IMR-90 (cell line): ENCODE measurements around the gene IFRD2. TPM values are rescaled to one million over a fixed set of nuclear protein-coding genes. Genes with fewer than 3 reads are reported as not detected.

Source experiments
- ATAC-seq: fragments of 200-7000 bp; cut with Tn5 transposase; 2 replicates; pipeline ENCODE4 v1.9.1; 2020; ENCODE audit warnings: low read depth, mild to moderate bottlenecking, moderate library complexity
- BruUV-seq: library from RNA; stranded (reverse); fragments of 400-500 nt; replicated peaks from 2 replicates; lab custom pipeline; 2021; lab: Mats Ljungman, UMichigan
- CTCF ChIA-PET: fragments of 300-600 bp; formaldehyde crosslinking; extraction: SDS; loops from one replicate; lab custom pipeline; 2021; ENCODE audit warnings: antibody characterized with exemption; lab: Yijun Ruan, JAX
- POLR2A ChIA-PET: fragments of 300-600 bp; sonication (Branson Sonifier 250); formaldehyde crosslinking; loops from one replicate; lab custom pipeline; 2022; ENCODE audit warnings: antibody characterized with exemption; ENCODE audit not compliant: unreplicated experiment; lab: Charles Lee
- DNase-seq: peaks from one replicate; pipeline ENCODE4 v3.0.0; 2013
- H2AFZ ChIP-seq: replicated peaks from 2 replicates; pipeline ENCODE3; 2013; ENCODE audit warnings: low read length, mild to moderate bottlenecking; ENCODE audit not compliant: poor library complexity
- H2AK5ac ChIP-seq: 2 replicates; pipeline ENCODE4 v1.6.1; 2013; ENCODE audit warnings: low read depth, low read length, inconsistent platforms
- H2AK9ac ChIP-seq: replicated peaks from 2 replicates; pipeline ENCODE3; 2013; ENCODE audit warnings: mild to moderate bottlenecking, low read depth, low read length, moderate library complexity; ENCODE audit not compliant: poor library complexity
- H2BK120ac ChIP-seq: 2 replicates; pipeline ENCODE4 v1.6.1; 2013; ENCODE audit warnings: low read depth, low read length, inconsistent platforms
- H2BK15ac ChIP-seq: 3 replicates; pipeline ENCODE4 v1.6.1; 2013; ENCODE audit warnings: low read depth, low read length, inconsistent platforms
- H2BK20ac ChIP-seq: 2 replicates; pipeline ENCODE4 v1.6.1; 2013; ENCODE audit warnings: low read depth, mild to moderate bottlenecking, inconsistent platforms, low read length, moderate library complexity
- H2BK5ac ChIP-seq: 2 replicates; pipeline ENCODE4 v1.6.1; 2013; ENCODE audit warnings: mild to moderate bottlenecking, low read depth, low read length, inconsistent platforms; ENCODE audit not compliant: poor library complexity, severe bottlenecking
- H3K14ac ChIP-seq: replicated peaks from 2 replicates; pipeline ENCODE4 v1.6.1; 2013; ENCODE audit warnings: low read depth, low read length, inconsistent platforms
- H3K18ac ChIP-seq: 2 replicates; pipeline ENCODE4 v1.6.1; 2013; ENCODE audit warnings: low read depth, low read length, control low read depth
- H3K23ac ChIP-seq: 2 replicates; pipeline ENCODE4 v1.6.1; 2013; ENCODE audit warnings: low read depth, low read length, inconsistent platforms
- H3K27ac ChIP-seq: 2 replicates; pipeline ENCODE4 v1.5.1; 2013; ENCODE audit warnings: mild to moderate bottlenecking, control low read depth, low read length; ENCODE audit not compliant: insufficient read depth
- H3K27me3 ChIP-seq: 2 replicates; pipeline ENCODE4 v1.6.1; 2013; ENCODE audit warnings: low read length; ENCODE audit not compliant: control insufficient read depth, insufficient read depth
- H3K36me3 ChIP-seq: 2 replicates; pipeline ENCODE4 v1.6.1; 2013; ENCODE audit warnings: low read length, mixed read lengths; ENCODE audit not compliant: control insufficient read depth, insufficient read depth
- H3K4ac ChIP-seq: 2 replicates; pipeline ENCODE4 v1.6.1; 2013; ENCODE audit warnings: low read depth, low read length, inconsistent platforms
- H3K4me1 ChIP-seq: 2 replicates; pipeline ENCODE4 v1.6.1; 2013; ENCODE audit warnings: low read length, mixed read lengths; ENCODE audit not compliant: control insufficient read depth, insufficient read depth
- H3K4me2 ChIP-seq: 2 replicates; pipeline ENCODE4 v1.6.1; 2013; ENCODE audit warnings: low read depth, mild to moderate bottlenecking, control low read depth, low read length, moderate library complexity
- H3K4me3 ChIP-seq: 2 replicates; pipeline ENCODE4 v1.5.1; 2013; ENCODE audit warnings: low read depth, mild to moderate bottlenecking, control low read depth, low read length, moderate library complexity; ENCODE audit not compliant: insufficient read depth
- H3K56ac ChIP-seq: 2 replicates; pipeline ENCODE4 v1.6.1; 2013; ENCODE audit warnings: low read length, inconsistent platforms; ENCODE audit not compliant: insufficient read depth; ENCODE audit errors: extremely low read depth
- H3K79me1 ChIP-seq, 2 experiments: 2 replicates each; pipeline ENCODE4 v1.6.1; 2013; ENCODE audit warnings: low read length in 2 of 2, inconsistent platforms in 1 of 2, low read depth in 1 of 2
- H3K9ac ChIP-seq: 2 replicates; pipeline ENCODE4 v1.6.1; 2013; ENCODE audit warnings: low read depth, low read length, control low read depth
- H3K9me1 ChIP-seq: 2 replicates; pipeline ENCODE4 v1.6.1; 2013; ENCODE audit warnings: low read length, inconsistent platforms; ENCODE audit not compliant: insufficient read depth
- H3K9me3 ChIP-seq: 2 replicates; pipeline ENCODE4 v1.6.1; 2013; ENCODE audit warnings: low read length; ENCODE audit not compliant: control insufficient read depth, insufficient read depth
- H4K20me1 ChIP-seq: 2 replicates; pipeline ENCODE4 v1.6.1; 2013; ENCODE audit warnings: low read length, inconsistent platforms; ENCODE audit not compliant: insufficient read depth
- H4K5ac ChIP-seq: 2 replicates; pipeline ENCODE4 v1.6.1; 2013; ENCODE audit warnings: mild to moderate bottlenecking, low read depth, low read length, control low read depth
- H4K8ac ChIP-seq, 2 experiments: 2 replicates each; pipeline ENCODE4 v1.6.1; 2013; ENCODE audit warnings: low read depth in 2 of 2, low read length in 2 of 2, control low read depth in 1 of 2, inconsistent platforms in 1 of 2
- H4K91ac ChIP-seq: 2 replicates; pipeline ENCODE4 v1.6.1; 2013; ENCODE audit warnings: low read depth, low read length, inconsistent platforms; ENCODE audit not compliant: insufficient read depth
- BHLHE40 ChIP-seq: fragments of 150-350 bp; IDR thresholded peaks from 2 replicates; pipeline ENCODE4 v1.6.1; 2016; ENCODE audit warnings: mild to moderate bottlenecking, low read depth, low read length
- CEBPB ChIP-seq: IDR thresholded peaks from 2 replicates; pipeline ENCODE4 v1.6.1; 2012; ENCODE audit warnings: low read depth, low read length, improper control_type of control experiment
- CTCF ChIP-seq: conservative IDR thresholded peaks from 2 replicates; pipeline ENCODE4 v1.5.1; 2012; ENCODE audit warnings: mild to moderate bottlenecking, low read depth, low read length, improper control_type of control experiment
- ELK1 ChIP-seq: fragments of 150-350 bp; IDR thresholded peaks from 2 replicates; pipeline ENCODE4 v1.6.1; 2016; ENCODE audit warnings: low read depth, mild to moderate bottlenecking, low read length, moderate library complexity, borderline replicate concordance
- FOS ChIP-seq: fragments of 150-350 bp; IDR thresholded peaks from 2 replicates; pipeline ENCODE4 v1.6.1; 2016; ENCODE audit warnings: low read depth, low read length
- MAFK ChIP-seq: IDR thresholded peaks from 2 replicates; pipeline ENCODE4 v1.6.1; 2012; ENCODE audit warnings: low read depth, low read length, improper control_type of control experiment
- MAZ ChIP-seq: IDR thresholded peaks from 2 replicates; pipeline ENCODE4 v1.6.1; 2012; ENCODE audit warnings: low read depth, mild to moderate bottlenecking, low read length, improper control_type of control experiment, moderate library complexity, borderline replicate concordance
- NFE2L2 ChIP-seq: fragments of 150-350 bp; IDR thresholded peaks from 2 replicates; pipeline ENCODE4 v1.6.1; 2016; ENCODE audit warnings: low read depth, mild to moderate bottlenecking, low read length
- POLR2A ChIP-seq: IDR thresholded peaks from 2 replicates; pipeline ENCODE4 v1.6.1; 2012; ENCODE audit warnings: mild to moderate bottlenecking, low read depth, low read length
- RAD21 ChIP-seq: IDR thresholded peaks from 2 replicates; pipeline ENCODE4 v1.6.1; 2012; ENCODE audit warnings: low read length, improper control_type of control experiment
- RCOR1 ChIP-seq: IDR thresholded peaks from 2 replicates; pipeline ENCODE4 v1.6.1; 2012; ENCODE audit warnings: mild to moderate bottlenecking, low read length, improper control_type of control experiment; ENCODE audit not compliant: insufficient replicate concordance
- RFX5 ChIP-seq: IDR thresholded peaks from 2 replicates; pipeline ENCODE4 v1.8.0; 2012; ENCODE audit warnings: low read depth, mild to moderate bottlenecking, low read length, moderate library complexity
- SMC3 ChIP-seq: fragments of 150-350 bp; IDR thresholded peaks from 2 replicates; pipeline ENCODE4 v1.6.1; 2016; ENCODE audit warnings: low read depth, mild to moderate bottlenecking, antibody characterized with exemption, low read length, moderate library complexity
- WGBS, 2 experiments: methylation state at CpG; one replicate each; pipeline versions ENCODE4 v1.1.5 to v1.1.7; 2013; ENCODE audit warnings: missing lambda C conversion rate in 2 of 2; ENCODE audit not compliant: insufficient read length in 1 of 2; ENCODE audit errors: extremely low coverage in 2 of 2; 5-methylcytosine and 5-hydroxymethylcytosine counted together
- dilution Hi-C: fragments of 300-500 bp; cut with HindIII; formaldehyde crosslinking; loops from one replicate; pipeline ENCODE4 v1.14.3; 2018; ENCODE audit warnings: low sequenced_read_pairs; ENCODE audit not compliant: unreplicated experiment
- in situ Hi-C: fragments of 300-500 bp; cut with MboI; formaldehyde crosslinking; loops from 3 replicates; pipeline ENCODE4 v1.14.3; 2019; ENCODE audit warnings: low sequenced_read_pairs, inconsistent platforms, mixed read lengths
- intact Hi-C: fragments of 100-400 bp; cut with micrococcal nuclease; formaldehyde crosslinking; loops from 2 replicates; pipeline ENCODE4 v1.10.0; 2022
- polyA plus RNA-seq, 3 experiments: library from polyadenylated mRNA; depleted of rRNA; stranded (reverse); fragments of >200 nt; gene quantifications; 2 replicates each; pipeline ENCODE4 v1.2.3, GENCODE V29; 2012; ENCODE audit warnings: low replicate concordance in 1 of 3
- total RNA-seq: library from RNA; depleted of rRNA; stranded (reverse); fragments of >200 nt; gene quantifications from 2 replicates; pipeline ENCODE4 v1.2.3, GENCODE V29; 2012

IFRD2 gene
- total and polyA plus RNA-seq, 2 of the 4 experiments (the other 2 are of a cell fraction) = 52.7 to 79.1 TPM

GRCh38 chr3:50239649-50240048 lies 52.6 kb downstream of the IFRD2 start:
- ChIA-PET POLR2A (no interaction called here), CTCF (no interaction called here)
- Histone ChIP-seq H4K5ac (no peak overlapping the region), H3K4ac (no peak overlapping the region), H3K4me1 (peaks cover 35% of the 10 kb centered on the region), H3K27me3 (no peaks in the 10 kb centered on the region), H4K8ac (no peak overlapping the region; a peak in 1 of 4 replicates), H2BK5ac (no peak overlapping the region), H4K91ac (no peak overlapping the region), H2BK120ac (no peak overlapping the region), H3K79me1 (peaks cover 0 to 61% of the 10 kb centered on the region in 2 experiments; a peak in 2 of 4 replicates), H3K36me3 (peaks cover 21% of the 10 kb centered on the region), H2BK20ac (no peak overlapping the region), H2AK9ac (no peak overlapping the region), H3K14ac (no peak overlapping the region), H4K20me1 (peaks cover 80% of the 10 kb centered on the region), H2AFZ (no peak overlapping the region), H3K9ac (0 out of 2 replicates have a peak overlapping the region, but pooled peaks have one; percentile 11), H2AK5ac (peak overlapping the region; percentile 8; the same call in 1 of the 2 replicates), H3K23ac (0 out of 2 replicates have a peak overlapping the region, but pooled peaks have one; percentile 20), H3K4me2 (no peak overlapping the region), H3K18ac (no peak overlapping the region), H3K4me3 (no peak overlapping the region), H3K9me3 (no peaks in the 10 kb centered on the region), H3K56ac (no peak overlapping the region), H3K27ac (no peak overlapping the region), H2BK15ac (no peak overlapping the region), H3K9me1 (peaks cover 10% of the 10 kb centered on the region)
- intact Hi-C loops (no loop called here), dilution Hi-C loops (no loop called here), in situ Hi-C loops (no loop called here)
- TF ChIP-seq NFE2L2 (no peak), CEBPB (no peak), MAFK (no peak), RAD21 (no peak), MAZ (no peak), BHLHE40 (no peak), RFX5 (no peak), ELK1 (no peak), RCOR1 (no peak), CTCF (no peak), POLR2A (no peak), SMC3 (no peak), FOS (no peak)
- ATAC-seq (no peak), DNase-seq (no peak)
- no TSS peak for BruUV-seq
- WGBS, 2 experiments = 40% methylated on average over 1 of the region's 4 CpGs; no CpG with 5 or more reads in 1 of the 2 experiments
